Suppressor macrophage treated with lipopolysaccharide for 1 hour (primary cell): ENCODE measurements around the gene TEX30.

Experiments used
- DNase-seq, 3 donors: peaks; one replicate each; pipeline ENCODE4 v3.0.0-alpha.2; 2020 to 2022

Gene TEX30

DNA sequence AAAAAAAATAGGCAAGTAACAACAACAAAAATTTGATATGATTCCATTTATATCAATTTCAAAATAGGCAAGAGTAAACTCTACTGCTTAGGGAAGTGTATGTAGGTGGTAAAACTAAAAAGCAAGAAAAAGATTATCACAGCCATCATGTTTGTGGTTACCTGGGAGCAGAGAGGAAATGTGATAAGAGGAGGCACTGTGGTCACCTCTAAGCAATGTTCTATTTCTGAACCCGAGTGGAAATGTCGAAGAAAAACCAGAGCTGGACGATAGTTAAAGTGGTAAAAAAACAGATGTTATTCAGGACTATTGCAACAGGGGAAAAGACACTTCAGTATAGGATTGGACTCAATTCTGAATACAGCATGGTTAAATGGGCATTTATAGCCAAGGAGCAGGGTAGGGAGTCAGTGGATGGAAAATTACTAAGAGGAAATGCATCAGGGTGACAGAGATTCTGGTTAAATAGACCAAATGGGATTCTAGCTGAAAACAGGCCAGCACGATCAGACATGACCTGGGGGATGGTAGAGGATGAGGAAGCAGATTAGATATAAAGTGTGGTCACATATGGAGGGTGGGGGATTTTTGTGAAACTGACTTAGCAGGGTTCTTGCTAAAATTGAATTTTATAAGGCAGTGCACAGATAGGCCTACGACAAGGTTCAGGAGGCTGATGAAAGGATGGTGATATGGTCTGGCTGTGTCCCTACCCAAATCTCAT is 6.0 kb upstream of the TEX30 start:
- DNase-seq = peak in 2 of 3 donors; percentile 7 to 25

DNA sequence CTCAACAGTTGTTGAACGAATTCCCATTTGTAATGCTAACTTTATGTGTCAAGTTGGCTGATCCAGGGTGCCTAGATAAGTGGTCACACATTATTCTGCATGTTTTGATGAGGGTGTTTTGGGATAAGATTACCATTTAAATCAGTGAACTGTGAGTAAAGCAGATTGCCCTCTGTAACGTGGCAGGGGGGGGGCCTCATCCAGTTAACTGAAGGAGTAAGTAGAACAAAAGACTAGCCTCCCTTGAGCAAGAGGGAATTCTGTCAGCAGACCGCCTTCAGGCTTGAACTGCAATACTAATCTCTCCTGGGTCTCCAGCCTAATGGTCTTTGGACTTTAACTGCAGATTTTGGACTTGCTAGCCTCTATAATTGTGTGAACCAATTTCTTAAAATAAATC is 4.2 kb upstream of the TEX30 start:
- DNase-seq = no peak

DNA sequence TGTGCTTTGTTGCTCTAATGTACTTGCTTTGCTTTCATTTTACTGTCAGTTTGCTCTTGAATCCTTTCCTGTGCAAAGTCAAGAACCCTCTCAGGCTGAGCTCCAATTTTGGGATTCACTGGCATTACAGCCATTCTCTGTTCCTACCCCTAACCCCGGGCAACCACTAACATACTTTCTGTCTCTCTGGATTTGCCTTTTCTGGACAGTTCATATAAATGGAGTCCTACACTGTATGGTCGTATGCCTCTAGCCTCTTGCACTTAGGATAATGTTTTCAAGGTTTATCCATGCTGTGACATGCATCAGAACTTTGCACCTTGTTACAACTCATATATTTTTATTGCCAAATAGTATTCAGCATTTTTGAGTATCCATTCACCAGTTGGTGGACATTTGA is 2.7 kb upstream of the TEX30 start:
- DNase-seq = no peak

DNA sequence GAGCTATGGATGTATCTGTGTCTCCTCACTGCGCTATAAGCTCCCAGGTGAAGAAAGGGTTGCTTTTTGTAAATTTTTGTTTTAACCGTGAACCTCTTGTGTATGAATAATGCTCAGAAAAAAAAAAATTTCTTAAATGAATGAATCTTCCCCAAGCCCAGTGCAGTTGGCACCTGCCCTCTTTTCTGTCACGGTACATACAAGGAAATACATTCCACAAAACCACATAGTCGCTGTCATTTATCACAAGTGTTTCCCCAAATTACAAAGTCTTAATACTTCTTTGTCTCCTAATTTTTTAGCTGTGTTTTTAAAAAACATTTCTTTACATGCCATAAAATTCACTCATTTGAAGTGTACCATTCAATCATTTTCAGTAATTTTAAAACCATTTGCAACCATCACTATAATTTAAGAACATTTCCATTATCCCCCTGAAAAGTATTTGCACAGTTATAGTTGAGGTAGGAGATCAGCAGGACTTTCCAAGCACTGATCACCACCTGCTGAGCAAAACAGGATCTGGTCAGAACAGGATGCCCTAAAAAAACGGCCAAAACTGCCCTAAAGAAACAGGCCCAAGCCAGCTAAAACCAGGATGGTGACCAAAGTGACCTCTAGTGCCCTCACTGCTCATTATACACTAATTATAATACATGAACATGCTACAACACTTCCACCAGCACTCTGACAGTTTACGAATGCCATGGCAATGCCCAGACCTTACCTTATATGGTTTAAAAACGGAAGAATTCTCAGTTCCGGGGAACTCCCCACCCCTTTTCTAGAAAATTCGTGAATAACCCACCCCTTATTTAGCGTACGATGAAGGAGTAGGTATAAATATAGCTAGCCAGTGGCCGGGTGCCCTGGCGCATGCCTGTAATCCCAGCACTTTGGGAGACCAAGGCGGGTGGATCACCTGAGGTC is 1.3 kb upstream of the TEX30 start:
- DNase-seq = no peak

DNA sequence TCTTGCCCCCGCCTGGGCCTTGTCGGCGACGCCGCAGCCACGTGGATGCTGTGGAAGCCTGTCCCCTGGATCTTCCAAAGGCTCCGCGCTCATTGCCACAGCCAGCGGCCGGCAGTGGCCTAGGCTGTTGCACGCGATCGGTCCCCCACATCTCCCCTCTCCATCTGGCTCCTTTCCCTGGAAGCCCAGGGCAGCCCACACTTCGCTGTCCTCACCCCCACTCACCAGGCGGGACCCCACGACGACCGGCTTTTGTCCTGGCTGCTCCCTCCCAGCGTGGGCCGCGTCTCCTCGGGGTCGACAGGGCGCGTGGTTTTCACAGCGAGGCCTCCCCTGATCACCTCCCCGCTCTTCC is 605 bp upstream of the TEX30 start:
- no peak for DNase-seq

DNA sequence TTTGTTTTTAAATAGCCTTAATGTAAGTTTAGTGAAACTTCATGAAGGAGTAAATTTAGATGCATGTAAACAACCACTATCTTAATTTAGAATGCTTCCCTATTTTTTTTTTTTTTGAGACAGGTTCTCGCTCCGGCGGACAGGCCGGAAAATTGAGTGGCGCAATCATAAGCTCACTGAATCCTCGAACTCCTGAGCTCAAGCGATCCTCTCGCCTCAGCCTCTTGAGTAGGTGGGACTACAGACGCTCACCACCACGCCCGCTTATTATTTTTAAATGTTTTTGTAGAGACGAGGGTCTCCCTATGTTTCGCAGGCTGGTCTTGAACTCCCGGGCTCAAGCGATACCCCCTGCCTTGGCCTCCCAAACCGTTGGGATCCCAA is 1.6 kb downstream of the TEX30 start:
- peak in 1 of 3 donors; percentile 5 for DNase-seq

DNA sequence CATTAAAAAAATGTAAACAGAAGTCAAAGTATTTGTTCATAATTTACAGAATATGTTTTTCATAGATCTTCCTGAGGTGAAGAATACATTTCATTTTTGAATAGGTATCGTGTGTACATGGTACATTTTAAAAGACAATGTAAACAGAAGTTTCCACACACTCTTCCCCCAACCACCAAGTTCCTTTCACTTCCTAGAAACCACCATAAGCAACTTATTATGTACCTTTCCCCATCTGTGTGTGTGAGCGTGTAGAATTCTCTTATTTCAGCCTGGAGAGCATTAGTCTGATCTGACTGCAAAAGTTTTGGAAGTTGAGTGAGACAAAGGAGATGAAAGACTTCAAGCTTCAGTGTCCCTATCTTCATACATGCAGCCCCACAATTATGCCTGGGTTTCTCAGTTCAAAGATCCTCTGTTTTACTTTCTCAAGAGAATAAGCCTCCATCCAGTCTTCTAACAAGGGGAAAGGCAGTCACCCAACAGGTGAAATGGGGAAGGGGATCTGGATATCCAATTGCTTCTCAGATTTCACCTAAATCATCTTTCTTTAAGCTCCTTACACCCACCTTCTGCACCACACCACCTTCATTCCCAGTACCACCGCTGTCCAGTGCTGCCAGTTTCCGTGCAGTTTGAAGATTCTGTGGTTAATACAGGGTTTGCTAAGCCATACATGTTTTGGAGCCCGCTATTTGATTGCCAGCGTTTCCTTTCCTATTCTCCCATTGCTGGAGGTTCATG is 2.1 kb downstream of the TEX30 start:
- no peak for DNase-seq

DNA sequence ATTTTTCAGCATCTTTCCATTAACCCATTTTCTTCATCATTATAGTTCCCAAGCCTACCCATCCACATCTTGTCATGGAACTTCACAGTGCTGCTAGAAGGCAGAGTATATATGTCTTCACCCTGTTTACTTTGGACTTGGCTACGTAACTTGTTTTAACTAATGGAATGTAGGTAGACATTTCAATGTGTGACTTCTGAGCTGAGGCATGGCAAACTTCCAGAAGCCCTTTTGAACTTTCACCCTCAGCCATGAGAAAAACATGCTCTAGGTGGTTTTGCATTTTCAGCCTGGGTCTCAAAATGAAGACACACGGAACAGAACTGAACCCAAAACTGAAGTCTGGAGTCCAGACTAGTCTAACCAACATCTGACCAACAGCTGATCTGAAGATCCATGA is 3.2 kb downstream of the TEX30 start:
- DNase-seq = no peak

DNA sequence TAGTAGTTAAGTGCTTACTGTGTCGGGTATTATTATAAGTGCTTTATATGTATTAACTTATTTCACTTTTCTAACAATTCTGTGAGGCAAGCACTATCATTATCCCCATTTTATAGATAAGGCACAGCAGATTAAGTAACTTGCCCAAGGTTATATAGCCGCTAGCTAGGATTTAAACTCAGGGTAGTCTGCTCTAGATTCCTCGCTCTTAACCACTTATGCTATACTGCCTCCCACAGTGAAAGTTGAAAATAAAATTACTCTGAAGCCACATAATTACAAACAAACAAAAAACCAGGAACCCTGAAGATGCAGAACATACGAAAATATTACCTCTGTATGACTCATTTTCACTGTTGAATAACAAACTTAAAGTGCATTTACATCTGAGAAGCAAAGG is 3.9 kb downstream of the TEX30 start:
- DNase-seq = no peak

DNA sequence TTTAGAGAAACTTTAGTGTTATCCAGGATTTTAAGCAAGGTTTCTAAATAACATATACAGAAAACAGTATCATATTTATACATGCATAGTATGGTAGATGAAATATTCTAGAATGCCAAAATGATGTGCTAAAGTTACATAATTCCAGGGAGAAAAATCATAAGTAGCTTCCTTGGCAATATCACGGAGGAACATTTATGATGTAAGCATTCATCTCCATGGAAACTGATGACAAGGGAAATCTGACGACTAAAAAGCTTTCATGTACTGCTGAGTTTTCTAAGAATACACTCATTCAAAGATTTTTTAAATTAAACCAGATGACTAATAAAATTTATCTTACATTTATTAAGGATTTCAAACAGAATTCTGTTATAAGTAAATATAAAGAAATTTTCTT is 4.7 kb downstream of the TEX30 start:
- DNase-seq = no peak

DNA sequence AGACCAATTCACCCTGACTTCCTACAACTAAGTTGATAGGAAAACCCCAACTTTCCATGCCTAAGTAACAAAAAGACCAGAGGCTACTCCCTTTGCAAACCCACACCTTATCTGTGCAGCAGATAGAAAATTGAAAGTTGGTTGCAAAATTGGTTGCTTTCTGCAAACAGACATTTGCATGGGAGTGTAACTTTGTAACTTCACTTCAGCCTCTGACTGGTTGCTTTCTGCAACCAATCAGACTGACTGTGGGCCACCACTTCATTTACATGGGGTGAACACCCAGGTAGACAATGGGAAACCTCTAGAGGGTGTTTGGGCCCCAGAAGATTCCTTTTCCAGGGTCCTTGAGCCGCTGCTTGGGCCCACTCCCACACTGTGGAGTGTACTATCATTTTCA is 9.8 kb downstream of the TEX30 start:
- no peak for DNase-seq

DNA sequence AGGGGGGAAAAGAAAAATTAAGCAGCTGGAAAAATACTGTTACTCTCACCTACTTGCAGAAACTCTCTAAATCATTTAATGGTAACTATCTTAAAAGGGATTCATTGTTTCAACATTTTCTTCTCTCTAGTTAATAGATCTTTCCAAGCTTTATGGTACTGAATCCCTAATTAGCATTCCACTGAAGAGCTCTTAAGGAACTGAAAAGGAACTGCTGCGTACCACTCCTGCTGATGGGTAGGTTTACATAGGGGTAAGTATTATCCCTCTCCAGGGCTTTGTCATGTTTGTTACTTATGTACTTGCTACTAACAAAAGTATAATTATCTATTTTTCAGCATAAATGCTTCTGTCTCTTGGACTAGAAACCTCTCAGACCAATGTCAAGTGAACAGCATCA is 12.5 kb downstream of the TEX30 start:
- no peak for DNase-seq

DNA sequence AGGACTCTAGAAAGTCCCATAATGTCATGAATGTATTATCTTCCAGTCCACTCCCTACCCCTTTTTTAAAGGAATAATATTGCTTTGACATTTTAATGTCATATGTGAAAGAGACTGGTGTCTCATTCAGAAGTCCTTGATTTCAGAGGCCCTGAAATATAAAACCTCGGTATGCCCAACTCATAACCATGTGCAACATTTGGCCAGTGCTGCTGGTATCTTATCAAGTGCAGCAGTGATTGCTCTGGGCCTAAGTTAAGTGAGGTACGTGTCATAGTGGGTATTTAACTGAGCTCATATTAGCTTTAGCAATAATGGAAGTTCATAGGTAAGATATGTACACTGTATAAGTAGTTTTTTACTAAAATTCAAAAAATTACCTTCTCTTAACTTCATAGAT is 14.7 kb downstream of the TEX30 start:
- DNase-seq = no peak

DNA sequence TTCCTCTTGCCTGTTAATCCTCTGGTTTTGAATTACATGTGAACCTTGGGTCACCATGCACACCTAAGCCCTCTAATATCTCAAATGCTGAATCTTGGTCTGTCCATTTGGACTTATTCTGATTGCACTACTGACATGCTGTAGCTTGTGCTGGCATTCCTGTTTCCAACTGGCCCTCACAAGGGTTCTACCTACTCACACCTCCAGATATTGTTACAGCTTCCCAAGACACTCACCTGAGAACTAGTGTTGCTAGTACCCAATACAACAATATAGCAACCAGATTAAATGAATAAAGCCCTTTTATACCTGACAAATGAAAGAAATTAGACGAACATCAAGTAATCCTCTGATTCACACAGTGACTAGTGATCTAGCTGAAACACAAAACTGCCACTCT is 16.6 kb downstream of the TEX30 start:
- no peak for DNase-seq

DNA sequence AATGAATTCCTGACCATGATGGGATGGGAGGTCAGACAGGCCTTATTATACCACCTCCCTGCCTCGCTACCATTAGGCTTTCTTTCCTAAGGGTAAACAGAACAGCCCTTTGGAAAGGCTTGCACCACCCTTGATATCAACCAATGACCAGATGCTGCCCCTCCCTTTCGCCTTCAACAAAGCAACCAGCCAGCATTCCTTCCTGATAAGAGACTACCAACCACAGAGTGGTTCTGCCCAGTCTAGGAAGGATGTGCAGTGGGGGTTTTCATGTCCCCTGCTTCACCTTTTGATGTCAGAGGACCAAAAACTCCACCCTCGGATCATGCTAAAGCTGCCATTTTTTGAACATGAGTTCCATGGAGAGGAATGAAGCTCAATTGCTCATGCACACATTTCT is 21.7 kb downstream of the TEX30 start:
- DNase-seq = no peak

DNA sequence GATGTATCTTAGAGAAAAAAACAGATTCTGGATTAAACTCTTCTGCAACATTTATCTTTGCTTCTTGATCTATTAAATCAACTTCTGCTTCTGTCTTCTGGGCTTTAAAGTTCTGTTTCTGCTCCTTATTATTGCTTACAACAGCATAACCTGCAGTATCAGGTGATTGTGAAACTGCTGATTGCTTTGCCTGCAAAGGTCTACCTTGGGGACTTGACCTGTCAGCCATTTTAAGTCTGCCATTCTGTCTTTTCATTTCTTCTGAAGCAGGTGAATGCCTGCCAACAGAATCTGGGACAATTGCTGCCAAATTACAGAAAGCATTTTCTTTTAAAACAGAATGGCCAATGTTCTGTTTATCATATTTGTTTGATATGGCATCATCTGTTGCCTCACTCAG is 31.1 kb downstream of the TEX30 start:
- no peak for DNase-seq

DNA sequence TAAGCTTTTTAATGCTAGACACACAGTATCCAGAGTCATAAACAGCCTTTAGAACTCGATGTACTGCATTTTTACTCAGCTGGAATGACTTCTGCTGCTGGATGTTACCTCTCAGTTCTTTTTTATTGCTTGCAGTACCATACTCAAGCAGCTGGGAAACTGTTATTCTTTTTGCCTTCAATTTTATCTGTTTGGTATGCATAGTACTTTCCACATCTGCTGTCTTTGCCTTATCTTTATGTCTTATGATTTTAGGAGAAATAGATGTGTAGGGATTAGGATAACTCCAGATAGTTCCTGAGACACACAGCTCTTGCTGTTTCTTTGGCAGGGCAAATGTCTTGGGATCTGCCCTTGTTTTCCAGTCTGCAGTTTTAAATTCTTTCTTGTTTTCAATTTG is 31.5 kb downstream of the TEX30 start:
- no peak for DNase-seq

DNA sequence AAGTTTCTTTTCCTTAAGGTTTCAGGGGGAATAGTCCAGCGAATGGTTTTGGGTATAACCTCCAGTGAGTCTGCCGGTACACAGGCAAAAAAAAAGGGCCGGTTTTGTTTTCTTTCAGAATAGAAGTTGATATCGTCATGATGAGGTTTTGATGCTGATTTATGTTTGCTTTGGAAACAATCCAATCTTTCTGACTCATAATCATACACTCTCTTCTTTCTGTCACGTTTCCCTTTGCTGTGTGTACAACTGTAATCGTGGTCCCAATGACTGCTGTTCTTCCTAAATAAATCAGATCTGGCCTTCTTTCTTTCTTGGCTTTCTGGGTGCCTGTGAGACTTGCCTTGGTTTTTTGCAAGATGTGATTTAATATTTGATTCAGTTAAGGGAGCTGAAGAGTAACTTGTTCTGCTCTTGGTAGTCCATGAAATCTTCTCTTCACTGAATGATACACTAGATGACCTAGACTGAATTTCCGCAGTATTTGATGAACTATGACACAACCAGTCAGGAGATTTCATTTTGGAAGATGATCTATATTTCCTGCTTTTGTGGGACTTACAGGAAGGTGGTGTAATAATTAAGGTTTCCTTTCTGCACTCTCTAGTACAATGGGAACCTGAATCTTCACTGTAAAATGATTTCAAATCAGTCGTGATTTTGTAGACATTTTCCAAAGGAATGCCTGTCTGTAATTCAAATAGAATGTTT is 43.9 kb downstream of the TEX30 start:
- peak; percentile 48 to 89 (median 75) for DNase-seq

DNA sequence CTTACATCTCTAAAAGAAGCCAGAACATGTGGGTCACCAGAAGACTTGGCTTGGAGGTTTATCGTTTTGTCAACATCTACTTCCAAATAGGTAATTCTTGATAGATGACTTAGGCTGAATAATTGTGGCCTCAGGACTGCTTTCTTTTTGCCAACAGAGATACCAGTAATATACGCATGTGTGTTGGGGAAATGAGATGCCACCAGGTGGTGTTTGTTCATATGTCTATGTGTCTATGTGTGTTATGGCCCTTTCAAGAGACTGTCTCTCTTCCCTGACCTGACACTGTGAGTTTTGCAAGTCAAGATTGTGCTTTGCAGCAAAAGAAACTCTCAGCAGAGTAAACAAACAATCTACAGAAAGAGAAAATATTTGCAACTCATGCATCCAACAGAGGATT is 47.2 kb downstream of the TEX30 start:
- DNase-seq = no peak

DNA sequence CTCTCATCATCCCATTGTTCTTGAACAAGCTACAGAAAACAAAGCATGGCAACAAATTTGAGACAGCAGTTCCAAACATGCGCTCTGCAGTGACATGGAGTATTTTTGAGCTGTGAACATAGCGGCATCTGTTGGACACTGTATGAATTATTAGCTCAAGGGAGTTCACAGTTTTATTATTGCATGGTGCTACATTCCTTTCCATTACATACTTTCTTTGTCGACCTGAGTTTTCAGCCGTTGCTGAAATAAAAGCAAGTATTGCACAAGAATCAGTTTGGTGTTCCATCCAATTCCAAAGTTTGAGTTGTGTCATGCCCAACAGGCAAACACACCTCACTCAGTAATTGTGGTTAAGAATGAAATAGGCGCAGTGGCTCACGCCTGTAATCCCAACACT is 48.7 kb downstream of the TEX30 start:
- DNase-seq = peak in 1 of 3 donors; percentile 36

DNA sequence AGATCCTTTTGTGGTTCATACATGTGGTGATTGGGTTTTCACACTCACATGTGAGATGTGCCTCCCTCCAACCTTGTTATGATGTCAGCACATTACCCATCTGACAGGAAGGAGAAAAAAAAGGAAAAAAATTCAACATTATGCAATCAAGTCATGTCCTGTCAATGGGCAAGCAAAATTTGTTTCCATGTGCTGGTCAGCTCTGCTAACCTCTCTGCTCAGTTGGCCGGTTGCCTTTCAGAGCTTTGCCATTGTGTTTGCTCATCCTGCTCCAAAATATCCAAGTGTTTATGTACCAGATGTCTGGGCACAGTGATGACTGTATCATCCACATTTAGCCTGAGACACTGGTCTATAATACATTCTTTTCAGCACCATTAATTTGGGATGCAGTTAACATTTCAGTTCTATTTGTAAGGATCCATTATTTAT is 51.8 kb downstream of the TEX30 start:
- peak in 2 of 3 donors; percentile 42 to 55 for DNase-seq

DNA sequence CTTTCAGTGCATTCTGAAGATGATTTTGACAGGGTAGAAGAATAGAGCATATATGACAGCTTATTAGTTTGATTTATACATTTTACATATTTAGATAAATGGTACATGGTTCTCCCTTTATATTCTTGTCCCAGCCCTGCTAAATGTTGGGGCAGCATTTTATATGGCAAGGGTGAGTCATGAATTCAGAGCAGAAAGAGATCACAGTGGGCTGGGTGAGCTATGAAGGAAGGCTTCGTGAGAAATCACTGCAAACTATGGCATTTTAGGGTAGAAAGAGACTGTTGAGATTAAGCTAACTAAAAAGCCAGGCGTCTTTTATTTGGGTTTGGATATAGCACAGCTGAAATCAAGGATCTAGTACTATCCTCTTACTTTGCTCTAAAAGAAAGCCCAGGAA is 54.8 kb downstream of the TEX30 start:
- no peak for DNase-seq
